WTC11 (cell line): ENCODE measurements around the gene IL1RN. TPM values are rescaled to one million over a fixed set of nuclear protein-coding genes. Genes with fewer than 3 reads are reported as not detected.

Experiments used
- ATAC-seq: fragments of 200-7000 bp; cut with Tn5 transposase; 2 replicates; pipeline ENCODE4 v1.10.0; 2021; ENCODE audit warnings: mild to moderate bottlenecking, moderate library complexity
- CTCF ChIA-PET: fragments of 300-600 bp; sonication (Branson Sonifier 250); formaldehyde crosslinking; loops from one replicate; lab custom pipeline; 2021; ENCODE audit warnings: antibody characterized with exemption; lab: Charles Lee
- POLR2A ChIA-PET: fragments of 350-600 bp; sonication (Branson Sonifier 250); formaldehyde crosslinking; loops from one replicate; lab custom pipeline; 2021; ENCODE audit warnings: antibody characterized with exemption; lab: Charles Lee
- DNase-seq: peaks from one replicate; pipeline ENCODE4 v3.0.0; 2021; ENCODE audit warnings: low spot score
- H3K27ac Mint-ChIP-seq: 2 replicates; pipeline ENCODE4 v1.8.0; 2021; ENCODE audit warnings: mixed read lengths
- H3K27me3 Mint-ChIP-seq: 2 replicates; pipeline ENCODE4 v1.8.0; 2021; ENCODE audit warnings: low read depth, mild to moderate bottlenecking, moderate library complexity, mixed read lengths
- H3K36me3 Mint-ChIP-seq: 2 replicates; pipeline ENCODE4 v1.8.0; 2021; ENCODE audit warnings: mixed read lengths
- H3K4me1 Mint-ChIP-seq: 2 replicates; pipeline ENCODE4 v1.8.0; 2022; ENCODE audit warnings: mixed read lengths
- H3K4me3 Mint-ChIP-seq: 2 replicates; pipeline ENCODE4 v1.8.0; 2021; ENCODE audit warnings: mild to moderate bottlenecking, moderate library complexity, mixed read lengths
- H3K9me3 Mint-ChIP-seq: 2 replicates; pipeline ENCODE4 v1.8.0; 2021; ENCODE audit warnings: mixed read lengths
- ATF1 ChIP-seq: sonication (generic); formaldehyde crosslinking; IDR thresholded peaks from 2 replicates; pipeline ENCODE4 v1.8.1; 2023; ENCODE audit warnings: mild to moderate bottlenecking, moderate library complexity, missing genetic modification reagents
- ETV6 ChIP-seq: sonication (generic); formaldehyde crosslinking; IDR thresholded peaks from 2 replicates; pipeline ENCODE4 v1.8.1; 2022; ENCODE audit warnings: mild to moderate bottlenecking, missing genetic modification reagents
- FOXJ3 ChIP-seq: sonication (generic); formaldehyde crosslinking; IDR thresholded peaks from 2 replicates; pipeline ENCODE4 v1.9.0; 2021; ENCODE audit warnings: missing genetic modification reagents, mild to moderate bottlenecking, borderline replicate concordance
- HMGA2 ChIP-seq: fragments of 250-450 bp; sonication (Bioruptor Pico); IDR thresholded peaks from 2 replicates; pipeline ENCODE4 v1.4.0; 2021; ENCODE audit warnings: mild to moderate bottlenecking, moderate library complexity
- MAX ChIP-seq: sonication (generic); formaldehyde crosslinking; IDR thresholded peaks from 2 replicates; pipeline ENCODE4 v1.8.0; 2022; ENCODE audit warnings: mild to moderate bottlenecking, missing genetic modification reagents
- MLX ChIP-seq: sonication (generic); formaldehyde crosslinking; IDR thresholded peaks from 2 replicates; pipeline ENCODE4 v1.8.1; 2023; ENCODE audit warnings: mild to moderate bottlenecking, missing genetic modification reagents, moderate library complexity
- NR1H2 ChIP-seq: sonication (generic); formaldehyde crosslinking; IDR thresholded peaks from 2 replicates; pipeline ENCODE4 v1.9.0; 2021; ENCODE audit warnings: mild to moderate bottlenecking, moderate library complexity, missing genetic modification reagents
- OVOL2 ChIP-seq: fragments of 250-450 bp; sonication (Bioruptor Pico); IDR thresholded peaks from 2 replicates; pipeline ENCODE4 v1.9.0; 2021; ENCODE audit warnings: mild to moderate bottlenecking, borderline replicate concordance
- PRDM15 ChIP-seq: sonication (generic); formaldehyde crosslinking; IDR thresholded peaks from 2 replicates; pipeline ENCODE4 v1.8.0; 2022; ENCODE audit warnings: missing genetic modification reagents
- SMAD4 ChIP-seq: sonication (generic); formaldehyde crosslinking; IDR thresholded peaks from 2 replicates; pipeline ENCODE4 v1.8.0; 2022; ENCODE audit warnings: mild to moderate bottlenecking, missing genetic modification reagents
- STAT6 ChIP-seq: sonication (generic); formaldehyde crosslinking; conservative IDR thresholded peaks from 2 replicates; pipeline ENCODE4 v1.8.1; 2023; ENCODE audit warnings: mild to moderate bottlenecking, low read depth, missing genetic modification reagents, moderate library complexity
- USF1 ChIP-seq: sonication (generic); formaldehyde crosslinking; IDR thresholded peaks from 2 replicates; pipeline ENCODE4 v1.8.0; 2022; ENCODE audit warnings: mild to moderate bottlenecking, missing genetic modification reagents
- total RNA-seq: library from RNA; stranded (reverse); gene quantifications from 3 replicates; pipeline ENCODE4 v1.2.3, GENCODE V29; 2021
- TF ChIP-seq, protein P1 (sequence below): fragments of 250-450 bp; sonication (Bioruptor Pico); IDR thresholded peaks from 2 replicates; pipeline ENCODE4 v1.9.0; 2021; ENCODE audit warnings: moderate library complexity, mild to moderate bottlenecking, inconsistent platforms, borderline replicate concordance
- TF ChIP-seq, protein P2 (sequence below): fragments of 250-450 bp; sonication (Bioruptor Pico); IDR thresholded peaks from 2 replicates; pipeline ENCODE4 v1.9.0; 2021; ENCODE audit warnings: mild to moderate bottlenecking, borderline replicate concordance

IL1RN gene
- total RNA-seq, 1 experiment from 2014 or later, result not detected

GRCh38 chr2:113181258-113182051 is 54.1 kb downstream of the IL1RN start (continued):
- TF ChIP-seq USF1 (CRISPR knock-in tag) (no peak), SMAD4 (CRISPR knock-in tag) (no peak)

DNA sequence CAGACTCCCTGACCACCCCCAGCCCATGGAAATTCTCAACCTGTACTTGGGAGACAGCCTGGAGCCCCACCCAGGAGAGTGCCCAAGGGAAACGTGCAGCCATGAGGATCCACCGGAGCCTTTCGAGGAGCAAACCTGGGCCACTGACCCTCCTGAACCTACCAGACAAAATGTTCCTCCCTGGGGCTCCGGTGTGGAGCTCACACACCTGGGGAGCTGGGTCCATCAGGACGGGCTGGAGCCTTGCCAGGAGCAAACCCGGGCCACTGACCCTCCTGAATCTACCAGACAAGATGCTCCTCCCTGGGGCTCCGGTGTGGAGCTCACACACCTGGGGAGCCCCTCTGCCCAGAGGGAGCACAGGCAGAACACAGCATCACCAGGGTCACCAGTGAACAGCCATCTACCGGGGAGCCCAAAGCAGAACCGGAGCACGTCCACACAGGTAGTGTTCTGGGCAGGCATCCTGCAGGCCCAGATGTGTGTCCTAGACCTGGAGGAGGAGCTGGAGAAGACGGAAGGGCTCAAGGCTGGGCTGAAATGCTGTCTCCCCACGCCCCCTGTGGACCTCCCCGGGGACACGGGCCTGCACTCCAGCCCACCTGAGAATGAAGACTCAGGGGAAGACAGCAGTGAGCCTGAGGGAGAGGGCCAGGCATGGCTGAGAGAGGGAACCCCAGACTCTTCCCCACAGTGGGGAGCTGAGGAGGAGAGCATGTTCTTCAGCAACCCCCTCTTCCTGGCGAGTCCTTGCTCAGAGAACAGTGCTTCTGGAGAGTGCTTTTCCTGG is 55.3 kb downstream of the IL1RN start:
- no peaks in the 10 kb centered on the region for H3K27me3 Mint-ChIP-seq
- peaks cover 9% of the 10 kb centered on the region for H3K4me1 Mint-ChIP-seq
- no peak for ATAC-seq
- no peak overlapping the region for H3K27ac Mint-ChIP-seq
- H3K9me3 Mint-ChIP-seq, result no peaks in the 10 kb centered on the region
- no peak overlapping the region for H3K4me3 Mint-ChIP-seq
- DNase-seq, result no peak
- ChIA-PET POLR2A (no interaction called here), CTCF (interaction anchor here (1.2 to 2.2 kb wide), 3 partner anchors 16 to 45 kb away, joined by 4 to 8 read pairs (median 5); no protein-coding TSS in a partner anchor)
- H3K36me3 Mint-ChIP-seq, result no peaks in the 10 kb centered on the region
- TF ChIP-seq PRDM15 (CRISPR knock-in tag), result no peak
- TF ChIP-seq MAX (CRISPR knock-in tag), result no peak
- TF ChIP-seq OVOL2, result no peak
- TF ChIP-seq MLX (CRISPR knock-in tag), result no peak
- TF ChIP-seq, protein P1, sequence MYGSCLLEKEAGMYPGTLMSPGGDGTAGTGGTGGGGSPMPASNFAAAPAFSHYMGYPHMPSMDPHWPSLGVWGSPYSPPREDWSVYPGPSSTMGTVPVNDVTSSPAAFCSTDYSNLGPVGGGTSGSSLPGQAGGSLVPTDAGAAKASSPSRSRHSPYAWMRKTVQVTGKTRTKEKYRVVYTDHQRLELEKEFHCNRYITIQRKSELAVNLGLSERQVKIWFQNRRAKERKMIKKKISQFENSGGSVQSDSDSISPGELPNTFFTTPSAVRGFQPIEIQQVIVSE, result no peak
- no peak for TF ChIP-seq FOXJ3 (CRISPR knock-in tag)
- no peak for TF ChIP-seq HMGA2 (CRISPR knock-in tag)
- TF ChIP-seq, protein P2, sequence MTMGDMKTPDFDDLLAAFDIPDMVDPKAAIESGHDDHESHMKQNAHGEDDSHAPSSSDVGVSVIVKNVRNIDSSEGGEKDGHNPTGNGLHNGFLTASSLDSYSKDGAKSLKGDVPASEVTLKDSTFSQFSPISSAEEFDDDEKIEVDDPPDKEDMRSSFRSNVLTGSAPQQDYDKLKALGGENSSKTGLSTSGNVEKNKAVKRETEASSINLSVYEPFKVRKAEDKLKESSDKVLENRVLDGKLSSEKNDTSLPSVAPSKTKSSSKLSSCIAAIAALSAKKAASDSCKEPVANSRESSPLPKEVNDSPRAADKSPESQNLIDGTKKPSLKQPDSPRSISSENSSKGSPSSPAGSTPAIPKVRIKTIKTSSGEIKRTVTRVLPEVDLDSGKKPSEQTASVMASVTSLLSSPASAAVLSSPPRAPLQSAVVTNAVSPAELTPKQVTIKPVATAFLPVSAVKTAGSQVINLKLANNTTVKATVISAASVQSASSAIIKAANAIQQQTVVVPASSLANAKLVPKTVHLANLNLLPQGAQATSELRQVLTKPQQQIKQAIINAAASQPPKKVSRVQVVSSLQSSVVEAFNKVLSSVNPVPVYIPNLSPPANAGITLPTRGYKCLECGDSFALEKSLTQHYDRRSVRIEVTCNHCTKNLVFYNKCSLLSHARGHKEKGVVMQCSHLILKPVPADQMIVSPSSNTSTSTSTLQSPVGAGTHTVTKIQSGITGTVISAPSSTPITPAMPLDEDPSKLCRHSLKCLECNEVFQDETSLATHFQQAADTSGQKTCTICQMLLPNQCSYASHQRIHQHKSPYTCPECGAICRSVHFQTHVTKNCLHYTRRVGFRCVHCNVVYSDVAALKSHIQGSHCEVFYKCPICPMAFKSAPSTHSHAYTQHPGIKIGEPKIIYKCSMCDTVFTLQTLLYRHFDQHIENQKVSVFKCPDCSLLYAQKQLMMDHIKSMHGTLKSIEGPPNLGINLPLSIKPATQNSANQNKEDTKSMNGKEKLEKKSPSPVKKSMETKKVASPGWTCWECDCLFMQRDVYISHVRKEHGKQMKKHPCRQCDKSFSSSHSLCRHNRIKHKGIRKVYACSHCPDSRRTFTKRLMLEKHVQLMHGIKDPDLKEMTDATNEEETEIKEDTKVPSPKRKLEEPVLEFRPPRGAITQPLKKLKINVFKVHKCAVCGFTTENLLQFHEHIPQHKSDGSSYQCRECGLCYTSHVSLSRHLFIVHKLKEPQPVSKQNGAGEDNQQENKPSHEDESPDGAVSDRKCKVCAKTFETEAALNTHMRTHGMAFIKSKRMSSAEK (CRISPR knock-in tag), result no peak
- TF ChIP-seq ATF1 (CRISPR knock-in tag), result no peak
- no peak for TF ChIP-seq STAT6
- no peak for TF ChIP-seq ETV6 (CRISPR knock-in tag)
- TF ChIP-seq NR1H2 (CRISPR knock-in tag), result no peak
